GM19463 (cell line): ENCODE data around the gene GLS.
A peak's percentile ranks its signal among the peaks of the same experiment; 100 is the strongest.
"Not testable (repeated sequence)": the region's sequence is repeated elsewhere in the genome, so short reads cannot be mapped to it uniquely, and the experiment has no call there.

Experiments
- ATAC-seq: cut with Tn5 transposase; IDR thresholded peaks from one replicate; pipeline ENCODE4 v1.9.1; 2021; ENCODE audit warnings: mild to moderate bottlenecking, moderate library complexity; ENCODE audit not compliant: unreplicated experiment

GLS gene

GRCh38 chr2:190880378-190881083, at the start of gene GLS:
TSS of gene GLS (plus strand) at chr2:190880821. CDS start at chr2:190881085, 264 bp downstream.
- ATAC-seq: peak; percentile 69

DNA sequence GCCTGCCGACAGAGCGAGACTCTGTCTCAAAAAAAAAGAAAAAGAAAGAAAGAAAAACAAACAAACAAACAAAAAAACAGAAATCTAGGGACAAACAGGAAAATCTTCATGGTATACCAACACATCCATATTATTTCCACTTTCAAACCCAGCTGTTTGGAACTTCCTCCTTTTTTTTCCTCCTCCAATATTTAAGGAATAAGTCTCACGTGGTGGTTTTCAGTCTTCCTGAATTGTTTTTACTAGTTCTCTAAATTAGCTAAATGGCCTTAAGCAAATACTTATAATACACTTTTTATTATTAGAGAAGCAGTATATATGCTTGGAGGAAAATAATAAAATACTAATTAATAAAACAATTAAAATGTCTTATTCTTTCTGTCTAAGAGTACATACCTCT, 48.7 kb upstream of the GLS start:
- no peak for ATAC-seq

GRCh38 chr2:190834890-190835208, 45.8 kb upstream of the GLS start:
- no peak for ATAC-seq

GRCh38 chr2:190835303-190835930, 45.2 kb upstream of the GLS start:
- ATAC-seq: no peak

- ATAC-seq: no peak
Observed at GRCh38 chr2:190836767-190837166, 43.9 kb upstream of the GLS start.

GRCh38 chr2:190837420-190837819, 43.2 kb upstream of the GLS start:
- no peak for ATAC-seq

GRCh38 chr2:190837952-190838361, 42.7 kb upstream of the GLS start:
- ATAC-seq: no peak

- ATAC-seq: no peak
Observed at GRCh38 chr2:190838492-190838910, 42.1 kb upstream of the GLS start.

DNA sequence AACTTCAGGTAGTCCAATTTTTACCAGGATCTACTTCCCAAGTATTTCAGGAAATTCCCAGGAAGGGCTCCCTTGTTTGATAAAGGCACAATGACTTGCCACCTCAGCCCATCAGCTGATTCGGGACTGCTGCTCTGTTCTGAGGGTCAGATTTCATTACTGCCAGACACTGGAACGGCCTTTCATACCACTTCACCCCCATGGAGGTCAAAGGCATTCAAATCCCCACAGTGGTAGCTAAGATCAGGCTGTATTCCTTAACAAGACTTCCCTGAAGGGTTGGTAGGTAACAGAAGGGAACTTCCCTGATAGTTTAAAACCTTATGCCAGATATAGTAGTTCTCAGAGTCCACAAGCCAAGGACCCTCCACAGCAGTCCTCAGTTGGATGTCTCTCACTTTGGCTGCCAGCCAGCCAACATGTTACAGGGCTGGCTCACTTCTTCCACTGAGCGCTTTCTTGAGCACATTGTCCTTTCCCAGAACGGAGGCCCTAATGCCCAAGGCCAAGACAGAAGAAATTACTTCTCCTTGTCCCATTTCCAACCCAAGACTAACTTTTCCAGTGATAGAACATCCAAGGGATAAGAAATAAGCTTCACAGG, 40.0 kb upstream of the GLS start:
- ATAC-seq: no peak

GRCh38 chr2:190841707-190842505, 38.7 kb upstream of the GLS start:
- no peak for ATAC-seq

GRCh38 chr2:190842606-190843104, 38.0 kb upstream of the GLS start:
- no peak for ATAC-seq

DNA sequence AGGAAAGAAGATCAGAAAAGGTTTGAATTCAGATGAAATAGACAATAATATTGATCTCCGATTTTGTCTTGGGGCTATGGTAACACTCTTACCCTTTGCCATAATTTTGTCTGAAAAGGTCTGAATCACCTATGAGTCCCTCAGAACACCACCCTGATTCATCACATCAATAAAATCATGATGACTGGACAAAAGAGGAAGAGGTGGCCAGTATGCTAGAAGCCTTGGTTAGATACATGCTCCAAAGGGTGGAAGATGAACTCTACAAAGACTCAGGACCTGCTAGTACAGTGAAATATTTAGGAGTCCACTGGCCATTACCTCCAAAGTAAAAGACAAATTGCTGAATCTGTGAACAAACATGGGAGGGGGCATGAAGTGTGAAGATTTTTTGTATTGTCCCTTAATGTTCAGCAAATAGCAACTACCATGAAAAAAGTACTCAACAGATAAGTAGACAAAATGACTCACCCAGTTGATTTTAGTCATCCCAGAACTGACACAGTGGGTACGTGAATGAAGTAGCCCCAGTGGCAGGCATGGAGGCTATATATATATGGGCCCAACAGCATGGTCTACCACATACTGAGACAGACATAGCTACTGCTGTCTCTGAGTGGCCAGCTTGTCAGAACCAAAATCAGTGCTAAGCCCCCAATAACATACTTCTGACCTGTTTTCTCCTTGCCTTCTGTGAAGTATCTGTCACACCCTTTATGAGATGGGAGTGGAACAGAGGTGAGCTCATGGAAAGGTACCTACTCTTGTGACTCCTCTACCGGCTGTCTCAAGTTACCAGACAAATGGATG, 36.5 kb upstream of the GLS start:
- ATAC-seq: peak; percentile 95

DNA sequence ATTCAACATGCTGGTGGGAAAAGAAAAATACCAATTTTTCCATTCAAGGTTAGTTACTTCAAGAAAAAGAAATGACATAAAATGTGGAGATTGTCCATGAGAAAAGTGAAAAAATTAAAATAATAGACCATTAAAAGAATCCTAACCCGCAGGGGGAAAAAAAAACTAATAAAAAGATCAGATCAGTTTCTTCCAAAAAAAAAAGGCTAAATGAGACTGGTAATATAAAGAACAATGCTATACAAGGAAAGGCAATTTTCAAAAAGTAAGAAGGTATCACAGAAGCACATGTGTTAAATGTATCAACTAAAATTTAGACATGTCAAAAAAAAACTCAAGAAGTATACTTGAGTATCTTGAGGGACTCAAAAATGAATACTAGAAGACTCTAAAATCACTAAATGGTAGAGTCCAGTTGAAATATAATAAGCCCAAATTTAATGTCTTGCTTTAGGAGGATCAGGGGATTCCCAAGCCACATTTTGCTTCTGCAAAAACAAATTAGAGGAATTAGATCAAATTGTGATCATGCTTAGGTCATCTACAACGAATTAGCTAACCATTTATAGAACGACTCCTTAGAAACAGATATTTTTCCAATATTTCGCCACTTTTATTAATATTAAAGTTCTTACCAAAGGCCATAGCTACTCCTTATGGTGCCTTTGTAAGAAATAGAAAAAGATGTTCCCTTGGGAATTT, 35.8 kb upstream of the GLS start:
- no peak for ATAC-seq

GRCh38 chr2:190846746-190847145, 33.9 kb upstream of the GLS start:
- no peak for ATAC-seq

DNA sequence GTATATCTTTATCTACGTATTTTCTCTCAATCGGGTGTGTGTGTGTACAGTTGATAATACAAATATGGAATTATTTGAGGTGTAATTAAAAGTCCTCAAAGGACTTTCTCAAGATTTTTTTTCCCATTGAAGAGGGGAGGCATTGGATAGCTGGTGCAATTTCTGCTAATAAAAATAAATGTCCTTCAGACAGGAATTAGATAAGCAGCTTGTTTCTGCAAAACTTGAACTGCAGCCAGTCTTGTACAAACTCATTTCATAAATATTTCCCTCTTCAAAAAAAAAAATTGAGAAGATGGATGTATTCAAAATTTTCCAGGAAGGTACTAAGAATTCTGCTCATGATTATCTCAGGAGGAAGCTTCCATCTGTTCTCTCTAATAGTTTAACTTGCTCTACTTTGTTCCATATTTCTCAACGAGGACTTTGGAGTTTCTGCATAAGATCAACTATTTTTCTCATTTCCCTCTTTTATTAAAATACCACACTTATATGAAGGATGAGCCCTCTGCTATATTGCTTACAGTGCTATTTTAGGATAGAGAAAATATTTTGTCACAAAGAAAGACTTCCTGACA, 33.0 kb upstream of the GLS start:
- no peak for ATAC-seq

DNA sequence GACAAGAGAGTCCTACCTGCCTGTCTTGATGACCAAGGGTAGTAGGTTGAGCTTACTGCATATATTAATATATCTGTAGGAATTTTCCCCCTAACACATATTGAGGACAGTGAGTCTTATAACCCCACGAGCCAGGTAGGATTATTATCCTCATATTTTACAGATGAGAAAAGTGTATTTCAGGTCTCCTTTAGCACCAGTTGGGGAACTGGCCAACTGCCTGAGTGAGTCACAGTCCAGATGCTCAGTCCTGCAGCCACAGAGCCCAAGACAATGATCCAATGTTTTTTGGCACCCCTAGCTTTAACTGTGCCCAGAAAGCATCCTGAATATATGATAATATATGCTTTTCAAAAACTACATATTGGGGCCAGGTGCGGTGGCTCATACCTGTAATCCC, 30.8 kb upstream of the GLS start:
- no peak for ATAC-seq

- not testable (repeated sequence) for ATAC-seq
Observed at GRCh38 chr2:190853022-190853421, 27.6 kb upstream of the GLS start.

GRCh38 chr2:190853531-190854383, 26.9 kb upstream of the GLS start:
- ATAC-seq: peak; percentile 83

GRCh38 chr2:190854726-190855125, 25.9 kb upstream of the GLS start:
- no peak for ATAC-seq
